Central memory CD4-positive, alpha-beta T cell (primary cell): ENCODE data around the gene SLC22A15.
"Not testable (repeated sequence)": the region's sequence is repeated elsewhere in the genome, so short reads cannot be mapped to it uniquely, and the experiment has no call there.

Experiments used
- DNase-seq: peaks from one replicate; pipeline ENCODE4 v3.0.0; 2022

Gene SLC22A15

GRCh38 chr1:116033322-116033721, 57.0 kb downstream of the SLC22A15 start:
- DNase-seq: no peak

DNA sequence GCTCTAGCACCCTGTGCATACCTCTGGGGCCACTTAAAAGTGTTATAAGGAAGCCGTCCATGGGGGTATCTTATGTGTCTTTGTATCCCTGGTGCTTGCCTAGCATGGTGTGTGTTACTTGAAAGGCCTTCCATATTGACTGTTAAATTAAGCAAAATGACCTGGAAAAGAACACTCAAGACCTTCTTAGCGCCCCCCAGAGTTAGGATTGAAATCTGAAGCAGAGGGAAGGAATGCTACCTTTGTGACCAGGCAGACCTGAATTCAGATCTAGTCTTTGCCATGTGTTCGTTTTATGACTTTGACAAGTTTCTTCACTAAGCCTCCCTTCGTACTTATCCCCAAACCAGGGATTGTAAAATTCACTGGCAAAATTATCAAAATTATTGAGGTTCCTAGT, 59.9 kb downstream of the SLC22A15 start:
- no peak for DNase-seq

DNA sequence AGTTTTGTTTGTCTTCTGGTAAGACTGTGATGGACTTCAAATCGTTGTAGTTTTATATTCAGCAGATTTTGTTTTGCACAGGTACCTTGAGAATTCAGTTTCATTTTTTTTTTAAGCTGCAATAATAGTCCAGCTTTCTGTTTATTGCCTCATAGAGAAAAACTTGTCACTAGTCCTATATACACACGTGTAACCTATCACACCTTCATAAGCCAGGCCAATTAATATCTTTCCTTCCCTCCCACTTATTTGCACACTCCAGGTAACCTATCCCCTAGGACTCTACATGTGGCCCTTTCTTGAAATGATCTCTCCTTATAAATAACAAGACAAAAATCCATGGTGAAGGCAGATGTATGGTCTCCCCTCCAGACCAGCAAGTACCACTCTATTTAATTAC, 62.4 kb downstream of the SLC22A15 start:
- no peak for DNase-seq

DNA sequence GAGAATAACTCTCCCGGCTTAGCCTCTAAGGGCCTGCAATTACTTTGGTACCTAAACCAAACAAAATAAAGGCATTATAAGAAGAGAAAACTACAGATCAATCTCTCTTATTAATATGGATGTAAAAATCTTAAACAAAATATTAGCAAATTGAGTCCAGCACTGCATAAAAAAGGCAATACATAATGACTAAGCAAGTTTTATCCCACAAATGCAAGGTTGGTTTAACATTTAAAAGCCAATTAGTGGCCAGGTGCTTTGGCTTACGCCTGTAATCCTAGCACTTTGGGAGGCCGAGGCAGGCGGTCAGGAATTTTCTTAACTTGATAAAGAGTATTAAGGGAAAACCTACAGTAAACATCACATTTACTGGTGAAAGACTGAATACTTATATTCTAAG, 67.8 kb downstream of the SLC22A15 start:
- DNase-seq: no peak

DNA sequence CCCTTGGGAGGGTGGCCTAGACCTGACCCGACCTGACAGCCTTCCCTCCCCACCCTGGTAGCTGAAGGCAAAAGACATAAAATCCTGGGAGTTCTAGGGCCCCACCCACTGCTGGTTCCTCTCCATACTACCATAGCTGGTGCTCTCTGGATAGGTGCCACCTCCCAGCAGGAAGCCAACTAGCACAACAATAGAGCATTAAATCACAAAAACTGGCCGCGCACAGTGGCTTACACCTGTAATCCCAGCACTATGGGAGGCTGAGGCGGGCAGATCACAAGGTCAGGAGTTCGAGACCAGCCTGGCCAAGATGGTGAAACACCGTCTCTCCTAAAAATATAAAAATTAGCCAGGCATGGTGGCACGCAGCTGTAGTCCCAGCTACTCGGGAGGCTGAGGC, 70.6 kb downstream of the SLC22A15 start:
- not testable (repeated sequence) for DNase-seq

DNA sequence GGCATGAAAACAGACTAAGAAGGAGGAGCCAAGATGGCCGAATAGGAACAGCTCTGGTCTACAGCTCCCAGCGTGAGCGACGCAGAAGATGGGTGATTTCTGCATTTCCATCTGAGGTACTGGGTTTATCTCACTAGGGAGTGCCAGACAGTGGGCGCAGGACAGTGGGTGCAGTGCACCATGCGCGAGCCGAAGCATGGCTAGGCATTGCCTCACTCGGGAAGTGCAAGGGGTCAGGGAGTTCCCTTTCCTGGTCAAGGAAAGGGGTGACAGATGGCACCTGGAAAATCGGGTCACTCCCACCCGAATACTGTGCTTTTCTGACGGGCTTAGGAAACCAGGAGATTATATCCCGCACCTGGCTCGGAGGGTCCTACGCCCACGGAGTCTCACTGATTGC, 75.6 kb downstream of the SLC22A15 start:
- not testable (repeated sequence) for DNase-seq

DNA sequence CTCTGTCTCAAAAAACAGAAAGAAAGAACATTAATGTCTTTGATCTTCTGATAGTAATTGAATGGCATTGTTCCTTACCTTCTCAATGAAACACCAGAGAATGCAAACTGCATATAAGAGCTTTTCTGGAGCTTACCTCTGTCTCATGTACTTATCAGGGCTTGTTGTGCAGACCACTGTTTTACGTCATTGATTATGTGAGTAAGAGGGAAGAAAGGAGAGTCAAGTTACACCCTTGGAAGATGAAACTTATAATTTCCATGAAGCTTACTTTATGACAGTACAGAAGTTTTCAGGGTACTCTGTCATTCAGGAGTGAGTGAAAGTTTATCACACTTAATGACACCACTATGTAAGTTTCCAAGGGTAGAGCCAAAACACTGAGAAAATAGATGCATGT, 85.9 kb downstream of the SLC22A15 start:
- no peak for DNase-seq

DNA sequence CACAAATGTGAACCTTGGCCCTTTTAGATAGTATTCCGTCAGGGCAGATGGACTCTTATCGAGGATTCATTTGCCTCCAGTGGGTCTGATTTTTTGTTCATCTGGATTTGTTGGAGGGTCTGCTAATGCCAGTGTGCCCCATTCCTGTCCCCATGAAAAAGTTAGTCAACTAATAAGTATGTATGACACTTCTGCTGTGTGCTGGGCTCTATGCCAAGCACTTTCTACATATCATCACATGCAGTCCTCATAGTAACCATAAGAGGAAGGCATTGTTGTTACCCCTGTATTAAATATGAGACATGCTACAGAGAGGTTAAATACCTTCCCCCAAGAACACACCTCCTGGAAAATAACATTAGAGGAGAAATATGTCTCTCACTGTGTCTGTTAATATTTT, 88.3 kb downstream of the SLC22A15 start:
- no peak for DNase-seq

- DNase-seq: no peak
Measured at GRCh38 chr1:116066868-116067565, 90.7 kb downstream of the SLC22A15 start.

DNA sequence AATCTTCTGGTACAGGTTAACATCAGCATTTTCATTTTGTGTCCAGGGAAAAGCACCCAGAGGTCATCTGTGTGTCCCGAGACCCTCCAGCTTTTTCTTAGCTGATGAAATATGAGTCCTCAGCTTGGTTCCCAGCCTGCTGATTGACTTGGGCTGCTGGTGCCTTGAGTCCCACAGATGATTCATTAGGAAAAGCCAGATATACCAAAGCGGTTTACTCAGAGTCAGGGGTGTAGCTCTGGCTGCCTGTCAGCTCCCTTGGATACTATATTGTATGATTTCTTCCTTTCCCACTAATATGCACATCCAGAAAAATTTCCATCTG, 91.2 kb downstream of the SLC22A15 start:
- no peak for DNase-seq

GRCh38 chr1:116075575-116075974, 99.3 kb downstream of the SLC22A15 start:
- DNase-seq: no peak

GRCh38 chr1:116075990-116076389, 99.7 kb downstream of the SLC22A15 start:
- no peak for DNase-seq

- no peak for DNase-seq
Measured at GRCh38 chr1:116076831-116077230, 100.5 kb downstream of the SLC22A15 start.

DNA sequence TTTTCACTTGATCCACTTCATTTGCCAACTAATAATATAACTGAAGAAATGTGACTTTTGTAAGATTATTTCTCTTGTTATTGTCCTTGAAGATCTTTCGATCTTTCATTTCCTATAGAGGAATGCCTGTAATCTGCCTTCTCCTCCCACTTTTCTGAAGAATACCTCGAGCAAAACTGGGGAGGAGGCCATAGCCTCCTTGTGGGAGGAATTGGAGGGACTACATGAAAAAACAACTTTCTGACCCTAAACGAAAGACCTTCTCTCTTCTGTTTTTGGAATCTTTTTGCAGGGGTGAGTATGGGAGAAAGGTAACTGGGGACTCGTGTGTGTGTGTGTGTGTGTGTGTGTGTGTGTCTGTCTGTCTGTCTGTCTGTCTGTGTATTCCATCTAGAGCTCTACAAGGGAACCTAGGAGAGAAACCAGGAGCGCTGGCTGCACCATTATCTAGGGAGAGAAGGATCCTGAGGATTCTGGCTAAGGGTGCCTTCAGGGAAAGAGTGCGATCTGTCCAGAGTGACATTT, 102.4 kb downstream of the SLC22A15 start:
- no peak for DNase-seq

GRCh38 chr1:116087628-116088027, 111.3 kb downstream of the SLC22A15 start:
- DNase-seq: no peak

- DNase-seq: no peak
Measured at GRCh38 chr1:116089870-116090269, 113.6 kb downstream of the SLC22A15 start.

DNA sequence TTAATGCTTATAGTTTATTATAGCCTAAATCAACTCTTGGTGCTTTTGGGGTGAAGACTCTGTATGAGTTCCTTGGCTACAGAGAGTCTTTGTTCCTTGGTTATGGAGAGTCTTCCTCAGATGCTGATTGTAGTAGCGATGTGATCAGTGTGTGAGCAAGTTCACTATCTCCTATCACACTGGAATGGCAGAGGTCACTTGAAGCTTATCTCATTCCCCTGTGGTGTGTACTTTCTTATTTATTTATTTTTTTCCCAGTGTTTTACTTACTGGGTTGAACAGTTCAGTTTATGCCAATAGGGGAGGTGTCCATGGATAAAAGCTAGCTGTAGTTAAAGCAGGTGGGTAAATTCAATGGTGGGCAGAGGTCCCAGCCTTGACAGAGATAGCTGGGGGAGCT, 114.8 kb downstream of the SLC22A15 start:
- no peak for DNase-seq

DNA sequence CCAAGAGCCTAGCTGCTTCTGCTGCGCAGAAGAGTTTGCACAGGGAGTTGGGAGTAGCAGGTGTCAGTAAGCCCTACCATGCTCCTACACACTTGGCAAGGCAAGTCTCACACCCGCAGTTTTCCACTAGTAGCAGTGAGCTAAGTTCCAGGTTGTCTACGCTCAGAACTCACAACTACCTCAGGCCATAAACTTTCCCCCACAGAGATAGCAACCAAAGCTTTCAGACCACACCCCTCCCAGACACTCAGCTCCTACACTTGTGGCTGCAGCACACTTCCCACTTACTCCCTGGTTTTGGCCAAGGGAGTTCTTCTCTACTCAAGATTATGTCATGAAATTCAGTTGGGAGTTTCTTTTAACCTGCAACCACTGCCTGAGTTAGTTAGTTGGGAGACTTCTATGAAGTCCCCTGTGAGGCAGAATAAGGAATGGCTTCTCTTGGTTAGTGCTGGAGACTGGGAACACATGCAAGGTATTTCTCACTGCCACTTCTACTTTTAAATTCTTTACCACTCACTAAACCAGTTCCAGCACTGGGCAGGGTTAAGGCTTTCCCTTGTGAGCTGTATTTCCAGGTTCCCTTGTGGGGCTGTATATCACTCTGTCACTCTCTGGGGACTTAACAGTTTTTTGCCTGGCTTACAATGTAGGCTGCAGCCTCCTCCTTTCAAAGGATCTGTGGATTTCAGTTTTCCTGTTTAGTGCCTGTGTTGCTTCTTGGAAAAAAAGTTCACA, 116.6 kb downstream of the SLC22A15 start:
- no peak for DNase-seq

DNA sequence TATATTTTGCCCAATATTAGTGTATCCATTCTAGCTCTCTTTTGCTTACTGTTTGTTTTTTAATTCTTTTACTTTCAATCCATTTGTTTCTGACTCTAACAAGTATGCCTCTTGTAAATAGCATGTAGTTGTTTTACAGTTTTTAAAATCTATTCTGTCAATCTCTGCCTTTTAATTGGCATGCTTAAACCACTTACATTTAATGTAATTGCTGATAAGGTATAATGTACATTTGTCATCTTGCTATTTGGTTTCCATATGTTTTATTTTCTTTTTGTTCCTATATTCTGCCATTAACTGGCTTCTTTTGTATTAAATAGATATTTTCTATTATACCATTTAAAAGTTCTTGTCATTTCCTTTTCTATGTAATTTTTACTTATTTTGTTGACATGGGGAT, 118.7 kb downstream of the SLC22A15 start:
- DNase-seq: no peak

DNA sequence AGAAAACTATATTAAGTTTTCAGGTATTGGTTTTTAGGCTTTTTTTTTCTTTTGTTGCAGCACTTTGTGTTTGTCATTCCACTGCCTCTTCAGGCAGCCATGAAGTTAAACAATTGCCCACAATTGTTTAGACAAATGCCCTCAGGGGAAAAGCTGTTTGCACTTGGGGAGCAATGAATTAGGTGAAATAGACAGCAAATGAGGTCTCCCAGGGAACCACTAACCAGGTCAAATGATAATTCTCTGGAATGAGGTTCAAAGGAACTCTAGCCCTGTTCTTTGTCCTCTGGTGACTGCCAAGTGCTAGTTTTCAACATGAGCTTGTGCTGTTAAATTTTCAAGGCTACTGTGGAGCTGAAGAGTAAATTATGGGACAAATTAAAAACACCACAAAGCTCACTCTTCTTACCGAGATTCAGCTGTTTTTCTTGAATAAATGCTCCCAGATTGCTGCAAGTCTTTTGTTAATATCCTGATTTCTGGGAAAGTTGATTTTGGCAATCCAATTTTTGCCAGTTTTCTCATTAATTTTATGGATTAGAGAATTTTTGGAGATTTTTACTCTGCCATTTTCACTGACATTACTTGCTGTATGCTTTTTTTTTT, 119.8 kb downstream of the SLC22A15 start:
- DNase-seq: no peak

- DNase-seq: no peak
Measured at GRCh38 chr1:116097626-116098025, 121.3 kb downstream of the SLC22A15 start.

- no peak for DNase-seq
Measured at GRCh38 chr1:116099379-116099778, 123.1 kb downstream of the SLC22A15 start.

- DNase-seq: no peak
Measured at GRCh38 chr1:116099919-116100318, 123.6 kb downstream of the SLC22A15 start.

- DNase-seq: no peak
Measured at GRCh38 chr1:116104667-116105066, 128.4 kb downstream of the SLC22A15 start.
